ENCODE results near the gene DYNC2H1. TPM values are rescaled to one million over a fixed set of nuclear protein-coding genes. Genes with fewer than 3 reads are reported as not detected.

Gene DYNC2H1
- total RNA-seq, 2 donors from 2014 or later, result 2.1 to 2.8 TPM

- intact Hi-C loops (cut with DNase I), result no loop called here
- no peak overlapping the region for H3K4me3 ChIP-seq
- no peaks in the 10 kb centered on the region for H3K36me3 ChIP-seq
- H3K27ac ChIP-seq, result no peak overlapping the region
- H3K27me3 ChIP-seq, result no peaks in the 10 kb centered on the region
- no peaks in the 10 kb centered on the region for H3K4me1 ChIP-seq
- no peak for TF ChIP-seq CTCF (IDR thresholded peaks at IDR 0.05)
- DNase-seq, result no peak
- H3K9me3 ChIP-seq, result no peaks in the 10 kb centered on the region
- H3K9ac ChIP-seq (ENCODE audit: low read depth in 2 of 2, low read length in 2 of 2), result no peak overlapping the region
Observed at GRCh38 chr11:103420593-103420992, 311.4 kb downstream of the DYNC2H1 start.

DNA sequence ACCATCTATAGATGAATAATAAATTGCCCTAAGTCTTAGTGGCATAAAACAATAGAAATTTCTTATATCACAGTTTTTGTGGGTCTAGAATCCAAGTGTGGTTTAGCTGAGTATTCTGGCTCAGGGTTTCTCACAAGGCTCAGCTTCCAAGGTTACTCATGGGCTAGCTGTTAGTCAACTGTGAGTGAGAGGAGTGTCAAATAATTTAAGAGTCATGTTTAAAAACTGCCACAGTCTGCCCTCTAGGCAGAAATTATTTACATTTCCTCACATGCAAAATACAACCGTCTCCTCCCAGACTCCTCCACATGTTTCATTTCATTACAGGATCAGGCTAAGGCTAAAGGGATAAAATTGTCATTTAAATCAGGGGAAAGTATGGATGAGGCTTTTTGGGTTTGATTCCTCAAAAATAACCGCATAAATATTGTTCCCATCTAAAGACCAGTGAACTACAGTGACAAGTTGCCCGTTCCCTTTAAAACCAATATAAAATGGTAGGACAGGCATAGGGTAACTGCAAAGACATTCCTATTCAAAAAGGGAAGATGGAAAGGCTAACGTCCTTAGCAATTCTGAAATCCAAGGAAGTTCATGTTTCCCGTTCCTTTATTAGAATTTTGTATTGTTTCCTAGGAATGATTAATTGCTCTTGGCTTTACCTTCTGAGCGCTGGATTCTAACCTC is 324.3 kb downstream of the DYNC2H1 start:
- Histone ChIP-seq H3K4me1 (no peaks in the 10 kb centered on the region), H3K4me3 (no peak overlapping the region), H3K27ac (no peak overlapping the region), H3K27me3 (no peaks in the 10 kb centered on the region), H3K36me3 (no peaks in the 10 kb centered on the region), H3K9me3 (no peaks in the 10 kb centered on the region), H3K9ac (ENCODE audit: low read depth in 2 of 2, low read length in 2 of 2) (no peak overlapping the region)
- DNase-seq, result no peak
- intact Hi-C loops (cut with DNase I), result no loop called here
- no peak for TF ChIP-seq CTCF (IDR thresholded peaks at IDR 0.05)

DNA sequence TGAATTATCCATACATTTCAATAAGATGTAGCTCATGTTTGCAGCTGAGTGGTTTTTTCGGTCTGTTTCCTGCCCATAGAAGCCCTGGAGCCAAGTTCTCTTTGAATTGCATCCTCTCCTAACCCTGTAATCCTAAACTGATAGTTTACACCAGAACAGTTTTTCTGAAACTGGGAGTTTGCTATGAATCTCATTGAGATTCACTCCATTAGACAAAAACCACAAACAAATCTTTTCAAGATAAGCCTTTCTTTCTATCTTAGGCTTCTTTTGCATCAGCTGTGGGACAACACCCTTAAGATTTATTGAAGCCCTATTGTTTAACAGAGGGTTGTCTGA is 324.8 kb downstream of the DYNC2H1 start:
- DNase-seq, result no peak
- Histone ChIP-seq H3K4me3 (no peak overlapping the region), H3K36me3 (no peaks in the 10 kb centered on the region), H3K27me3 (no peaks in the 10 kb centered on the region), H3K27ac (no peak overlapping the region), H3K9me3 (no peaks in the 10 kb centered on the region), H3K4me1 (no peaks in the 10 kb centered on the region), H3K9ac (ENCODE audit: low read depth in 2 of 2, low read length in 2 of 2) (no peak overlapping the region)
- no peak for TF ChIP-seq CTCF (IDR thresholded peaks at IDR 0.05)
- intact Hi-C loops (cut with DNase I), result no loop called here

- Histone ChIP-seq H3K4me1 (no peaks in the 10 kb centered on the region), H3K27me3 (no peaks in the 10 kb centered on the region), H3K36me3 (no peaks in the 10 kb centered on the region), H3K9me3 (no peaks in the 10 kb centered on the region), H3K4me3 (no peak overlapping the region), H3K9ac (ENCODE audit: low read depth in 2 of 2, low read length in 2 of 2) (no peak overlapping the region), H3K27ac (no peak overlapping the region)
- TF ChIP-seq CTCF (IDR thresholded peaks at IDR 0.05), result no peak
- DNase-seq, result no peak
- intact Hi-C loops (cut with DNase I), result no loop called here
Observed at GRCh38 chr11:103436131-103436770, 327.0 kb downstream of the DYNC2H1 start.

GRCh38 chr11:103441021-103441420 is 331.8 kb downstream of the DYNC2H1 start:
- DNase-seq, result no peak
- no peak overlapping the region for H3K4me3 ChIP-seq
- H3K4me1 ChIP-seq, result no peaks in the 10 kb centered on the region
- no peak overlapping the region for H3K9ac ChIP-seq (ENCODE audit: low read depth in 2 of 2, low read length in 2 of 2)
- H3K27ac ChIP-seq, result no peak overlapping the region
- no peaks in the 10 kb centered on the region for H3K36me3 ChIP-seq
- no peaks in the 10 kb centered on the region for H3K9me3 ChIP-seq
- intact Hi-C loops (cut with DNase I), result no loop called here
- no peak for TF ChIP-seq CTCF (IDR thresholded peaks at IDR 0.05)
- H3K27me3 ChIP-seq, result no peaks in the 10 kb centered on the region
